ENCODE results near the gene DDX31. TPM values are rescaled to one million over a fixed set of nuclear protein-coding genes. Genes with fewer than 3 reads are reported as not detected.

Gene DDX31
- total RNA-seq, 1 experiment from 2014 or later, result 19.2 TPM

DNA sequence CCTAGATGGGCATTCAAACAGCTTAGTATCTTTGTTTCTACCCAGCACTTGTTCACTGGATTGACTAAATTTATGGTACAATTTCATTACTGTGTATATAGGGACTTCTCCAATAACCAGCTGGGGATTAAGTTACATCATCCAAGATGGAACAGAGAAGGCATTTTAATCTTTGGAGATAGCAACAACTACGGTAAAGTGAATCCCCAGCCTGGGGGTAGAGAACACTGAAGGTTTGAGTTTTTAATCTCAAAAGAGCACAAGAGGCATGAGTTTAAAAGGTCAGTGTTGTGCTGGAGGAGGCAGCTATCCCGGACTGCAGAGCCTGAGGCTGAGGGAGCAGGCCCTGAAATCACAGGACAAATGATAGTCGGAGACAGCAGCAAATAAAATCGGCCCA, 28.6 kb downstream of the DDX31 start:
- no peak for DNase-seq
- no TSS peak for BruUV-seq (replicated peaks)
- H3K36me3 ChIP-seq (ENCODE audit: low read depth), result peaks cover 7% of the 10 kb centered on the region
- POLR2A ChIA-PET (ENCODE audit: unreplicated experiment), result no interaction called here
- H3K27me3 ChIP-seq (ENCODE audit: insufficient read depth, low read depth), result no peaks in the 10 kb centered on the region
- no peak overlapping the region for H3K27ac ChIP-seq
- H3K9me2 ChIP-seq (ENCODE audit: insufficient read depth), result no peaks in the 10 kb centered on the region
- no peak overlapping the region for H3K4me3 ChIP-seq
- H3K9me3 ChIP-seq (ENCODE audit: insufficient read depth, low read depth), result no peaks in the 10 kb centered on the region
- no peaks in the 10 kb centered on the region for H3K79me2 ChIP-seq (ENCODE audit: low read depth)
- 0 out of 2 replicates have a peak, but pooled peaks cover 6% of the 10 kb centered on the region for H4K20me1 ChIP-seq (ENCODE audit: insufficient read depth)
- no peak overlapping the region for H3K4me2 ChIP-seq
- no peak for TF ChIP-seq EZH2 (IDR thresholded peaks at IDR 0.05; ENCODE audit: low read depth)
- TF ChIP-seq, protein P1, sequence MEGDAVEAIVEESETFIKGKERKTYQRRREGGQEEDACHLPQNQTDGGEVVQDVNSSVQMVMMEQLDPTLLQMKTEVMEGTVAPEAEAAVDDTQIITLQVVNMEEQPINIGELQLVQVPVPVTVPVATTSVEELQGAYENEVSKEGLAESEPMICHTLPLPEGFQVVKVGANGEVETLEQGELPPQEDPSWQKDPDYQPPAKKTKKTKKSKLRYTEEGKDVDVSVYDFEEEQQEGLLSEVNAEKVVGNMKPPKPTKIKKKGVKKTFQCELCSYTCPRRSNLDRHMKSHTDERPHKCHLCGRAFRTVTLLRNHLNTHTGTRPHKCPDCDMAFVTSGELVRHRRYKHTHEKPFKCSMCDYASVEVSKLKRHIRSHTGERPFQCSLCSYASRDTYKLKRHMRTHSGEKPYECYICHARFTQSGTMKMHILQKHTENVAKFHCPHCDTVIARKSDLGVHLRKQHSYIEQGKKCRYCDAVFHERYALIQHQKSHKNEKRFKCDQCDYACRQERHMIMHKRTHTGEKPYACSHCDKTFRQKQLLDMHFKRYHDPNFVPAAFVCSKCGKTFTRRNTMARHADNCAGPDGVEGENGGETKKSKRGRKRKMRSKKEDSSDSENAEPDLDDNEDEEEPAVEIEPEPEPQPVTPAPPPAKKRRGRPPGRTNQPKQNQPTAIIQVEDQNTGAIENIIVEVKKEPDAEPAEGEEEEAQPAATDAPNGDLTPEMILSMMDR (conservative IDR thresholded peaks at IDR 0.05), result no peak
- CTCF ChIA-PET, result no interaction called here
- intact Hi-C loops (cut with micrococcal nuclease; ENCODE audit: unreplicated experiment), result no loop called here
- H2AFZ ChIP-seq, result no peak overlapping the region
- H3K4me1 ChIP-seq (replicated peaks; ENCODE audit: insufficient read depth), result no peaks in the 10 kb centered on the region
- H3F3A ChIP-seq (ENCODE audit: insufficient read depth, low read depth), result no peaks in the 10 kb centered on the region

DNA sequence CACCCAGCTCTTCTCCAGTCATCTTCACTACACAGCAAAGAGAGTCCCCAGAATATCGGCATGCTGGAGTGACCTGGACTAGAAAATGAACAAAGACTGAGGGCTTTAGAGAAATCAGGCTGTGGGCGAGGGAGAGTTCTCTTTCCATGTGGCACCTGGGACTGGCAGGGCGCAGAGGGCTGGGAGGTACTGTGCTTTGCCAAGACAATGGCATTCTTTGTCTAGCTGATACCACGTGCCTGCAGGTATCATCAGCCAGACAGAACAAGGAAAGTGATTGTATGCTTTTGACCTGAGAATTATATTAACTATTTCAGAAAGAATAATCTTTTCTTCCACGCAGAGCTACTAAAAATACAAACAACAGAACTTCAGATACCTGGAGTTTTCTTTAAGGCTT, 30.5 kb downstream of the DDX31 start:
- DNase-seq, result no peak
- intact Hi-C loops (cut with micrococcal nuclease; ENCODE audit: unreplicated experiment), result no loop called here
- CTCF ChIA-PET, result no interaction called here

DNA sequence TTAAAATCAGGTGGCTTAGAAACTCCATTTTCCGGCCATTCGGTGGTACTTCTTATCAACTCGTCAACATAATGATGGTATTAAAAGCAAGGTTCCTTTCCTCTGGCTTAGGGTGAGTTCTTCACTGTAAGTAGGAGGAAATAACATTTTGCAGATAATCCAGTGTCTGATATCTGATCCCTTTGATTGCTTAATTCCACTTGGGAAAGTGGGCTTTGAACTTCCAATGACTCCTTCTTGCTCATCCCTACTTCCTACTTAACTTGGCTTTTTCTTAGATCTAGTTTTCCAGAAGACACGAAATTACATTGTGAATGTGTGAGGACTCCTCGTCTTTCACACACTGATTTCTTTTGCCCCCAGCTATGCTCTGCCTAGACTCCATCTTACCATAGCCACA, 31.5 kb downstream of the DDX31 start:
- TF ChIP-seq, protein P1 (conservative IDR thresholded peaks at IDR 0.05), result no peak
- no peak for TF ChIP-seq EZH2 (IDR thresholded peaks at IDR 0.05; ENCODE audit: low read depth)
- no peaks in the 10 kb centered on the region for H3K9me3 ChIP-seq (ENCODE audit: insufficient read depth, low read depth)
- H3K27me3 ChIP-seq (ENCODE audit: insufficient read depth, low read depth), result no peaks in the 10 kb centered on the region
- H3K9me2 ChIP-seq (ENCODE audit: insufficient read depth), result no peaks in the 10 kb centered on the region
- no peak overlapping the region for H3K4me2 ChIP-seq
- no peak overlapping the region for H3K27ac ChIP-seq
- no TSS peak for BruUV-seq (replicated peaks)
- DNase-seq, result no peak
- no peaks in the 10 kb centered on the region for H3K4me1 ChIP-seq (replicated peaks; ENCODE audit: insufficient read depth)
- CTCF ChIA-PET, result no interaction called here
- POLR2A ChIA-PET (ENCODE audit: unreplicated experiment), result no interaction called here
- no peak overlapping the region for H2AFZ ChIP-seq
- intact Hi-C loops (cut with micrococcal nuclease; ENCODE audit: unreplicated experiment), result no loop called here
- H3K79me2 ChIP-seq (ENCODE audit: low read depth), result no peaks in the 10 kb centered on the region
- no peak overlapping the region for H3K4me3 ChIP-seq
- no peaks in the 10 kb centered on the region for H3F3A ChIP-seq (ENCODE audit: insufficient read depth, low read depth)
- no peaks in the 10 kb centered on the region; the same call in 1 of the 2 replicates for H3K36me3 ChIP-seq (ENCODE audit: low read depth)
- H4K20me1 ChIP-seq (ENCODE audit: insufficient read depth), result no peaks in the 10 kb centered on the region

More for the DNA sequence above, 30.5 kb downstream of the DDX31 start:
- no peak for TF ChIP-seq EZH2 (IDR thresholded peaks at IDR 0.05; ENCODE audit: low read depth)
- TF ChIP-seq, protein P1 (conservative IDR thresholded peaks at IDR 0.05), result no peak
- H3K4me1 ChIP-seq (replicated peaks; ENCODE audit: insufficient read depth), result no peaks in the 10 kb centered on the region
- no peaks in the 10 kb centered on the region for H3F3A ChIP-seq (ENCODE audit: insufficient read depth, low read depth)
- 0 out of 2 replicates have a peak, but pooled peaks cover 3% of the 10 kb centered on the region for H4K20me1 ChIP-seq (ENCODE audit: insufficient read depth)
- H3K79me2 ChIP-seq (ENCODE audit: low read depth), result no peaks in the 10 kb centered on the region
- H3K4me3 ChIP-seq, result no peak overlapping the region
- H3K9me3 ChIP-seq (ENCODE audit: insufficient read depth, low read depth), result no peaks in the 10 kb centered on the region
- no peak overlapping the region for H2AFZ ChIP-seq
- BruUV-seq (replicated peaks), result no TSS peak
- no peak overlapping the region for H3K4me2 ChIP-seq
- H3K9me2 ChIP-seq (ENCODE audit: insufficient read depth), result no peaks in the 10 kb centered on the region
- peaks cover under 1% of the 10 kb centered on the region for H3K36me3 ChIP-seq (ENCODE audit: low read depth)
- H3K27me3 ChIP-seq (ENCODE audit: insufficient read depth, low read depth), result no peaks in the 10 kb centered on the region
- POLR2A ChIA-PET (ENCODE audit: unreplicated experiment), result no interaction called here
- no peak overlapping the region for H3K27ac ChIP-seq

All from PC-9 (cell line).